Neural cell (in vitro differentiated cells): ENCODE results near the gene SLC25A25. TPM values are rescaled to one million over a fixed set of nuclear protein-coding genes. Genes with fewer than 3 reads are reported as not detected.

ENCODE experiments used
- H2AFZ ChIP-seq: fragments of 200-600, 300-800 bp; sonication (generic), shearing (Covaris generic); 2 replicates; pipeline ENCODE4 v1.6.0; 2014; ENCODE audit warnings: low read depth, mild to moderate bottlenecking, antibody characterized with exemption, low read length, moderate library complexity
- H3F3A ChIP-seq: fragments of 200-600 bp; shearing (Covaris generic); 2 replicates; pipeline ENCODE4 v1.6.1; 2016; ENCODE audit warnings: mild to moderate bottlenecking, moderate library complexity, mixed read lengths, antibody characterized with exemption, low read length; ENCODE audit not compliant: insufficient read depth, poor library complexity, severe bottlenecking
- H3K27ac ChIP-seq: fragments of 200-600, 300-800 bp; sonication (generic), shearing (Covaris generic); 2 replicates; pipeline ENCODE4 v1.5.1; 2014; ENCODE audit warnings: mild to moderate bottlenecking, low read length, moderate library complexity
- H3K27me3 ChIP-seq: fragments of 300-800, 200-600 bp; sonication (generic), shearing (Covaris generic); 2 replicates; pipeline ENCODE4 v1.6.0; 2014; ENCODE audit warnings: mild to moderate bottlenecking, low read depth, low read length, moderate library complexity; ENCODE audit not compliant: insufficient read depth
- H3K36me3 ChIP-seq: fragments of 300-800, 200-600 bp; sonication (generic), shearing (Covaris generic); 2 replicates; pipeline ENCODE4 v1.5.1; 2014; ENCODE audit warnings: mild to moderate bottlenecking, antibody characterized with exemption, low read length, moderate library complexity; ENCODE audit not compliant: insufficient read depth
- H3K4me2 ChIP-seq: fragments of 300-800, 200-600 bp; sonication (generic), shearing (Covaris generic); 2 replicates; pipeline ENCODE4 v1.6.0; 2014; ENCODE audit warnings: mild to moderate bottlenecking, low read length
- H3K4me3 ChIP-seq: fragments of 300-800, 200-600 bp; sonication (generic), shearing (Covaris generic); 2 replicates; pipeline ENCODE4 v1.5.1; 2014; ENCODE audit warnings: mild to moderate bottlenecking, low read length, moderate library complexity
- H3K79me2 ChIP-seq: fragments of 200-600 bp; shearing (Covaris generic); replicated peaks from 2 replicates; pipeline ENCODE4 v1.6.0; 2014; ENCODE audit warnings: mild to moderate bottlenecking, low read length, moderate library complexity; ENCODE audit not compliant: insufficient read depth
- H3K9ac ChIP-seq: fragments of 300-800, 200-600 bp; sonication (generic), shearing (Covaris generic); 2 replicates; pipeline ENCODE4 v1.6.1; 2016; ENCODE audit warnings: mild to moderate bottlenecking, low read length, mixed read lengths
- H3K9me2 ChIP-seq: fragments of 200-600 bp; shearing (Covaris generic); 2 replicates; pipeline ENCODE4 v1.6.1; 2016; ENCODE audit warnings: mild to moderate bottlenecking, low read length, mixed read lengths; ENCODE audit not compliant: insufficient read depth
- H3K9me3 ChIP-seq: fragments of 200-600, 300-800 bp; sonication (generic), shearing (Covaris generic); 2 replicates; pipeline ENCODE4 v1.6.1; 2016; ENCODE audit warnings: mild to moderate bottlenecking, mixed run types, low read length, moderate library complexity, mixed read lengths
- H4K20me1 ChIP-seq: fragments of 200-600 bp; shearing (Covaris generic); 2 replicates; pipeline ENCODE4 v1.6.1; 2016; ENCODE audit warnings: mild to moderate bottlenecking, mixed run types; ENCODE audit not compliant: insufficient read depth
- CTCF ChIP-seq: fragments of 450-650 bp; IDR thresholded peaks from 2 replicates; pipeline ENCODE4 v1.5.1; 2014; ENCODE audit warnings: antibody characterized with exemption, mild to moderate bottlenecking, moderate library complexity; ENCODE audit not compliant: poor library complexity, severe bottlenecking
- EP300 ChIP-seq: fragments of 450-650 bp; conservative IDR thresholded peaks from 2 replicates; pipeline ENCODE4 v1.6.1; 2014; ENCODE audit warnings: antibody characterized with exemption, mild to moderate bottlenecking, moderate library complexity; ENCODE audit not compliant: poor library complexity, severe bottlenecking
- MXI1 ChIP-seq: fragments of 450-650 bp; conservative IDR thresholded peaks from 2 replicates; pipeline ENCODE4 v1.6.1; 2014; ENCODE audit warnings: antibody characterized with exemption, mild to moderate bottlenecking; ENCODE audit not compliant: poor library complexity, severe bottlenecking
- REST ChIP-seq: IDR thresholded peaks from 2 replicates; pipeline ENCODE4 v1.6.1; 2012; ENCODE audit warnings: borderline replicate concordance
- SMC3 ChIP-seq: fragments of 450-650 bp; conservative IDR thresholded peaks from 2 replicates; pipeline ENCODE4 v1.6.1; 2014; ENCODE audit warnings: antibody characterized with exemption, mild to moderate bottlenecking, moderate library complexity; ENCODE audit not compliant: poor library complexity
- TAF1 ChIP-seq: IDR thresholded peaks from 2 replicates; pipeline ENCODE4 v1.6.1; 2012; ENCODE audit warnings: low read depth
- polyA plus RNA-seq: library from polyadenylated mRNA; depleted of rRNA; stranded (reverse); fragments of >200 nt; gene quantifications from 2 replicates; pipeline ENCODE4 v1.2.3, GENCODE V29; 2014

The SLC25A25 gene
- polyA plus RNA-seq, 1 donor from 2014 or later, result 43.7 TPM

GRCh38 chr9:128121924-128122808 lies 54.1 kb downstream of the SLC25A25 start:
- Histone ChIP-seq H2AFZ (no peak overlapping the region), H3K27ac (no peak overlapping the region), H3K36me3 (no peaks in the 10 kb centered on the region)

GRCh38 chr9:128122809-128123175 lies 54.8 kb downstream of the SLC25A25 start:
- Histone ChIP-seq H3F3A (no peaks in the 10 kb centered on the region), H3K9ac (no peak overlapping the region), H3K4me2 (no peak overlapping the region), H4K20me1 (no peaks in the 10 kb centered on the region), H2AFZ (no peak overlapping the region), H3K9me3 (no peaks in the 10 kb centered on the region), H3K36me3 (no peaks in the 10 kb centered on the region), H3K79me2 (peaks cover 11% of the 10 kb centered on the region), H3K27me3 (no peaks in the 10 kb centered on the region), H3K9me2 (no peaks in the 10 kb centered on the region), H3K4me3 (no peak overlapping the region), H3K27ac (no peak overlapping the region)
- no peak for TF ChIP-seq REST
- TF ChIP-seq CTCF, result no peak
- TF ChIP-seq SMC3, result no peak
- no peak for TF ChIP-seq MXI1
- no peak for TF ChIP-seq TAF1

More at GRCh38 chr9:128121924-128122808, 54.1 kb downstream of the SLC25A25 start:
- Histone ChIP-seq H3K27me3 (no peaks in the 10 kb centered on the region), H3K4me3 (no peak overlapping the region), H3K9me2 (no peaks in the 10 kb centered on the region), H3K79me2 (peaks cover 9% of the 10 kb centered on the region), H4K20me1 (no peaks in the 10 kb centered on the region), H3F3A (no peaks in the 10 kb centered on the region), H3K9ac (no peak overlapping the region), H3K9me3 (no peaks in the 10 kb centered on the region), H3K4me2 (no peak overlapping the region)
- TF ChIP-seq CTCF (no peak), TAF1 (no peak), EP300 (no peak)
